Activated T-helper 2 cell treated with anti-CD3 and anti-CD28 coated beads, Interferon-gamma antibody, Interleukin-2, Interleukin-4, amounts not matched to agents 10 μg/mL and 5 μg/mL and 100 μg/mL, durations not matched to agents 14 hours and 24 hours and 36 hours (primary cell): ENCODE data around the gene DUSP3. TPM values are rescaled to one million over a fixed set of nuclear protein-coding genes. Genes with fewer than 3 reads are reported as not detected.

ENCODE experiments used
- total RNA-seq: library from RNA; stranded (reverse); gene quantifications from 2 replicates; pipeline ENCODE4 v1.2.3, GENCODE V29; 2022

DUSP3 gene
- total RNA-seq, 1 donor from 2014 or later = 14.8 TPM

Other genes starting within 250 kb of the DUSP3 start
- 11.0 and 12.8 TPM in 2 replicates for gene ETV4, start 232.6 kb downstream of the DUSP3 start, total RNA-seq
- 1.4 and 1.8 TPM in 2 replicates for gene MEOX1, start 117.1 kb downstream of the DUSP3 start, total RNA-seq
- gene SOST, start 20.2 kb downstream of the DUSP3 start, total RNA-seq = not detected in 2 replicates
- gene CFAP97D1, start 1.5 kb upstream of the DUSP3 start, total RNA-seq = not detected in 2 replicates
- gene MPP3, start 54.2 kb upstream of the DUSP3 start, total RNA-seq = 0.14 and 0.21 TPM in 2 replicates
- not detected in 2 replicates for gene CD300LG, start 68.2 kb upstream of the DUSP3 start, total RNA-seq
- gene MPP2, start 128.6 kb upstream of the DUSP3 start, total RNA-seq = 1.2 and 1.4 TPM in 2 replicates
- gene PPY, start 163.5 kb upstream of the DUSP3 start, total RNA-seq = not detected in 2 replicates
- gene PYY, start 175.0 kb upstream of the DUSP3 start, total RNA-seq = 0.18 TPM in 1 of 2 replicates, not detected in the other
- 0.28 and 0.82 TPM in 2 replicates for gene NAGS, start 225.6 kb upstream of the DUSP3 start, total RNA-seq
- 29.5 and 29.9 TPM in 2 replicates for gene TMEM101, start 236.0 kb upstream of the DUSP3 start, total RNA-seq